TTC549 (cell line): ENCODE results near the gene SH3TC1.

Experiments
- FAIRE-seq: peaks from 2 replicates; lab custom pipeline; 2012; peaks lifted over from hg19 to GRCh38; lab: Jason Lieb, UNC

Gene SH3TC1

GRCh38 chr4:8265171-8265929, 66.3 kb downstream of the SH3TC1 start:
- FAIRE-seq = no peak

- no peak for FAIRE-seq
These were observed 67.0 kb downstream of the SH3TC1 start for GRCh38 chr4:8266088-8266487.

GRCh38 chr4:8266508-8266907, 67.4 kb downstream of the SH3TC1 start:
- FAIRE-seq = no peak

GRCh38 chr4:8267077-8267476, 68.0 kb downstream of the SH3TC1 start:
- no peak for FAIRE-seq

DNA sequence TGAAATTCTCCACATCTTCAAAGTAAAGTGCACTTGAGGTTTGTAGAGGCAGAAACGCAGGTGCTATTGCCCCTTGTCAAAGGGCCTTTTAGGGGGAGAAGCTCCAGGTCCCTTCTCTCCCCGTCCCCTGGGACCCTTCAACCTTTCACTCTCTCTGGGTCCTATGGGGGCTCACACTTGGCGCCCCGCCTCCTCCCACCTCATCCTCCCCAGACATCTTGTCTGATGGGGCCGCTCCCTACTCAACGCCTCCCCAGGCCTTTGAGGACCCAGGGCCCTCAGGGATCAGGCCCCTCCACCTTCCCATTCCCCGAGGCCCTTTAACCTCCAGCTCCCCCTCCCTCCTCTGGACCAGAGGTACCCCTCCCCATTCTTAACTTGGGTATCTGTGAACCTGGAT, 69.1 kb downstream of the SH3TC1 start:
- FAIRE-seq = no peak

DNA sequence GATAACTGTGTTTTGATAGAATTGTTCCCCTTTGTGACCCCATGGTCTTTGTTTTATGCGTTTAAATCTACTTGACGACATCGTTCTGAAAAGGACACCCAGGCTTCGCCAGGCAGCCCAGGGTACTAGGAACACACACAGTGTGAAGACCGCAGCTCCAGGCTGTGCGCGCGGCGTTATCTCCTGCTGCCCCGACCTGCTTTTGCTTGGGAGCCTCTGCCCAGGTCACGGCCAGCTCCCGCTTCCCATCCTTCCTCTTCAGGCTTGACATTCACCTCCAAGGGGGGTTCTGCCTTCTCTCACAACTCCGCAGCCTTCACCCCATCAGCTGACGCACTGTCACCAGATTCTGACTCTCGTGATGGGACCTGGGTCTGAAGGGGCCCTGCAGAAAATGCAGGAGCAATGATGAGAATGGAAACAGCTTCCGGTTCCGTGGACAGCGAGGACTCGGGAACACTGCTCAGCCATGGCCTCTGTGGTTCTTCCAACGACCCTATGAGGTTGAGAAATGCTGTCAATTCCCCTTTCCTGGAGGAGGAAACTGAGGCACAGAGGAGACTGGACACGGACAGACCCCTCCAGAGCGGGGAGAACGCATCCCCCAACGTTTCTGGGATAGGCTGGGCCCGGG, 69.9 kb downstream of the SH3TC1 start:
- no peak for FAIRE-seq

- no peak for FAIRE-seq
These were observed 70.7 kb downstream of the SH3TC1 start, which contains the start of gene HTRA3 for GRCh38 chr4:8269535-8270417. Gene HTRA3 (plus strand): TSS chr4:8269754. CDS start chr4:8269969, 215 bp downstream.

- no peak for FAIRE-seq
These were observed 71.3 kb downstream of the SH3TC1 start for GRCh38 chr4:8270418-8270771.

- no peak for FAIRE-seq
These were observed 72.1 kb downstream of the SH3TC1 start for GRCh38 chr4:8270912-8271815.

DNA sequence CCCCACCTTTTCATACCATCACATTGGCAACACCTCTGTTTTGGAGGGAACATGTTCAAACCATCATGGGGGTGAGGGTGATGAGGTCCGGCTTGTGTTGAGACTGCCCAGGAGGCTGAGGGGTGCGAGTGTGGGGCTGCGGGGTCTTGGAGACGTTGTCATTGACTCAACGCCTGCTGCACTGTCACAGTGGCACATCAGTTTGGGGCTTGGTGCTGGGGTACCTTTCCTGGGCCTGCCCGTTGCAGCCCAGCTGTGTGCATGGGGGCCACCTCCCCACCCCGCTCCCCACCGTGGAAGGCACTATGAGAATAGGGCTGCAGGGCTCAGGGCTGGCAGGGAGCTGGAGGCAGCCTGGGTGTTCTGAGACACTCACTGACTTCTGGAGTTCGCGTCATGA, 72.7 kb downstream of the SH3TC1 start:
- FAIRE-seq = no peak

GRCh38 chr4:8272472-8273428, 73.7 kb downstream of the SH3TC1 start:
- FAIRE-seq = no peak

GRCh38 chr4:8273450-8273849, 74.4 kb downstream of the SH3TC1 start:
- FAIRE-seq = no peak

- no peak for FAIRE-seq
These were observed 75.1 kb downstream of the SH3TC1 start for GRCh38 chr4:8274066-8274652.

GRCh38 chr4:8274765-8275547, 75.9 kb downstream of the SH3TC1 start:
- no peak for FAIRE-seq

DNA sequence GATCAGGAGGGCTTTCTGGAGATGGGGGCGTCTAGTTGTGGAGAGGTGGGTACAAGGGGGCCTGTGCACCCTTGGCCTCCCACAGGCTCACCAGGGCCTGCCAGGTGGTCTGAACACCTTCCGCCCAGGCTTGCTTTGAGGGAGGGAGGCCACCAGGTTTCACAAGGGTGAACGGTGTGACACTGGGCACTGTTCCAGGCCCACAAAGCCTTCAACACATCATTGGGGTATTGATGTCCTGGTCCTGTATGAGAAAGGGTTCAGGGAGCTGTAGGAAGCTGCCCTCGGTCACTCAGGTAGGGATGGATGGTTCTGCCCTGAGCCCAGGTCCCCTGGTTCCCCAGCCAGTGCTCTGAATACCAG, 76.4 kb downstream of the SH3TC1 start:
- no peak for FAIRE-seq

GRCh38 chr4:8276358-8277240, 77.5 kb downstream of the SH3TC1 start:
- no peak for FAIRE-seq

DNA sequence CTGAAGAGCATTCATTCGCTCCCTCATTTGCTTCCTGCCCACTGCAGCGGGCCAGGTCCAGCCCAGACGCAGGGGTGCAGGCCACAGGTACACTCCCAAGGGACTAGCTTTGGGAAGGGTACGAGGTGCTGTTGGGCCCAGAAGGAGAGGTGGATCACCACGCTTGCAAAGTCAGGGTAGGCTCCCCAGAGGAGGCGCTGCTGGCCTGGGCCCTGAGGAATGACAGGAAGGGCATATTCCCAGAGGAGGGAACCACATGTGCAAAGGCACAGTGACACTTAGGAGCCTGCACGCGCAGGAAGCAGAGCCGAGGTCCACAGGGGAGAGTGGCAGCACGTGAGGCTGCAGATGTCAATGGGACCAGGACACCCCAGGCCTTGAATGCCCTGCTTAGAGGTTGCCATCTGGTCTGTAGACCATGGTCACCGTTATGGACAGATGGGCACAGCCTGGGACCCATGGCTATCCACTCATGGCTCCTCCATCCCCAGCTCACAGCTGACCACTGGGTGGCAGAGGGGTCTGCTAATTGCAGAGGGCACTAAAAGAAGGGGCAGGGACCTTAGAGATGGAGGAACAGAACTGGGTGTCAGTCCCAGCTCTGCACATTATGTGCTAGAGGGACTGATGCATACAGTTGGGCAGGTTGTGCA, 78.4 kb downstream of the SH3TC1 start:
- no peak for FAIRE-seq

GRCh38 chr4:8278009-8278395, 78.9 kb downstream of the SH3TC1 start:
- no peak for FAIRE-seq
